Smooth muscle cell (in vitro differentiated cells): ENCODE data around the gene PSME4. TPM values are rescaled to one million over a fixed set of nuclear protein-coding genes. Genes with fewer than 3 reads are reported as not detected.

Experiments
- DNase-seq: peaks from one replicate; lab custom pipeline; 2025; ENCODE audit not compliant: unreplicated experiment; lab: John Stamatoyannopoulos, UW
- H2AFZ ChIP-seq: fragments of 200-600 bp; sonication (generic); 2 replicates; pipeline ENCODE4 v1.6.0; 2016; ENCODE audit warnings: antibody characterized with exemption, low read depth, mild to moderate bottlenecking
- H3F3A ChIP-seq: fragments of 200-600 bp; sonication (generic); 2 replicates; pipeline ENCODE4 v1.6.0; 2017; ENCODE audit warnings: antibody characterized with exemption, low read depth
- H3K27ac ChIP-seq: fragments of 200-600 bp; sonication (generic); 2 replicates; pipeline ENCODE4 v1.5.1; 2016; ENCODE audit warnings: low read depth, mild to moderate bottlenecking
- H3K27me3 ChIP-seq: fragments of 200-600 bp; sonication (generic); 2 replicates; pipeline ENCODE4 v1.6.1; 2016; ENCODE audit warnings: low read depth, mild to moderate bottlenecking
- H3K36me3 ChIP-seq: fragments of 200-600 bp; sonication (generic); 2 replicates; pipeline ENCODE4 v1.5.1; 2016; ENCODE audit warnings: low read depth
- H3K4me1 ChIP-seq: fragments of 200-600 bp; sonication (generic); 2 replicates; pipeline ENCODE4 v1.5.1; 2016; ENCODE audit warnings: low read depth
- H3K4me2 ChIP-seq: fragments of 200-600 bp; sonication (generic); 2 replicates; pipeline ENCODE4 v1.6.0; 2016; ENCODE audit warnings: mild to moderate bottlenecking
- H3K4me3 ChIP-seq: fragments of 200-600 bp; sonication (generic); 2 replicates; pipeline ENCODE4 v1.5.1; 2016; ENCODE audit warnings: mild to moderate bottlenecking
- H3K79me2 ChIP-seq: fragments of 200-600 bp; sonication (generic); 2 replicates; pipeline ENCODE4 v1.6.0; 2016; ENCODE audit warnings: low read depth, mild to moderate bottlenecking
- H3K9ac ChIP-seq: fragments of 200-600 bp; sonication (generic); 2 replicates; pipeline ENCODE4 v1.6.0; 2016; ENCODE audit warnings: low read depth
- H3K9me3 ChIP-seq: fragments of 200-600 bp; sonication (generic); replicated peaks from 2 replicates; pipeline ENCODE4 v1.5.1; 2016; ENCODE audit warnings: low read depth
- H4K20me1 ChIP-seq: fragments of 200-600 bp; sonication (generic); 2 replicates; pipeline ENCODE4 v1.6.0; 2016; ENCODE audit warnings: low read depth
- WGBS: methylation state at CpG from one replicate; pipeline ENCODE4 v1.1.7; 2016; ENCODE audit warnings: low lambda C conversion rate; 5-methylcytosine and 5-hydroxymethylcytosine counted together
- polyA plus RNA-seq: library from polyadenylated mRNA; unstranded; fragments of >200 nt; fragmentation: Nextera tagmentation; extraction: Ambion mirVana; gene quantifications from 2 replicates; pipeline ENCODE4 v1.2.1, GENCODE V29; 2016
- total RNA-seq: library from RNA; depleted of rRNA; stranded (reverse); fragments of >200 nt; gene quantifications from 2 replicates; pipeline ENCODE4 v1.2.3, GENCODE V29; 2014
- TF ChIP-seq, protein P1 (sequence below): fragments of 200-600 bp; sonication (generic); IDR thresholded peaks from 2 replicates; pipeline ENCODE4 v1.5.1; 2017; ENCODE audit warnings: borderline replicate concordance, mild to moderate bottlenecking, antibody characterized with exemption; ENCODE audit not compliant: insufficient read depth, poor library complexity, severe bottlenecking

The PSME4 gene
- total and polyA plus RNA-seq, 2 experiments from 2014 or later: 11.3 to 65.2 TPM

DNA sequence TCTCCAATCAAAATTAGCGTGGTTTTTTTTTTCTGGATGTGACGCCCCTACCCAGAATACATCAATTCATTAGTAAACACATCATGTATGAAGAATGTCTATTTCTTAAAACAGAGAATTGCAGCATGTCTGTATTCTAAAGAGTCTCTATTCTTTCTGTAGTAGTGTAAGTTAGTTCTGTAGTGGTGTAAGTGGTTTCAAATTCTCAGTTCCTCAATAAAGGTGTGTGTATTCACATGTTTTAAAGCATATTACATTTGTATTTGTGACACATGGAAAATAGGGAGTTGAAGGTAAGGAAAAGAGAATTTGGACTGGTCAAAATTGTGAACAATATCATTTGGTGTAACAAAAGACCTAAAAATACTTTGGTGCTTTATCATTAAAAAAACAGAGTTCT lies 103.0 kb downstream of the PSME4 start:
- Histone ChIP-seq H4K20me1 (no peaks in the 10 kb centered on the region), H3K79me2 (no peaks in the 10 kb centered on the region), H3K4me3 (no peak overlapping the region), H3K9ac (no peak overlapping the region), H3F3A (no peaks in the 10 kb centered on the region), H3K9me3 (no peaks in the 10 kb centered on the region), H3K4me1 (no peaks in the 10 kb centered on the region), H3K27ac (no peak overlapping the region), H3K36me3 (peaks cover 24% of the 10 kb centered on the region), H3K27me3 (no peaks in the 10 kb centered on the region), H2AFZ (no peak overlapping the region), H3K4me2 (no peak overlapping the region)
- 98% methylated on average over 2 of the region's 2 CpGs for WGBS
- TF ChIP-seq, protein P1, sequence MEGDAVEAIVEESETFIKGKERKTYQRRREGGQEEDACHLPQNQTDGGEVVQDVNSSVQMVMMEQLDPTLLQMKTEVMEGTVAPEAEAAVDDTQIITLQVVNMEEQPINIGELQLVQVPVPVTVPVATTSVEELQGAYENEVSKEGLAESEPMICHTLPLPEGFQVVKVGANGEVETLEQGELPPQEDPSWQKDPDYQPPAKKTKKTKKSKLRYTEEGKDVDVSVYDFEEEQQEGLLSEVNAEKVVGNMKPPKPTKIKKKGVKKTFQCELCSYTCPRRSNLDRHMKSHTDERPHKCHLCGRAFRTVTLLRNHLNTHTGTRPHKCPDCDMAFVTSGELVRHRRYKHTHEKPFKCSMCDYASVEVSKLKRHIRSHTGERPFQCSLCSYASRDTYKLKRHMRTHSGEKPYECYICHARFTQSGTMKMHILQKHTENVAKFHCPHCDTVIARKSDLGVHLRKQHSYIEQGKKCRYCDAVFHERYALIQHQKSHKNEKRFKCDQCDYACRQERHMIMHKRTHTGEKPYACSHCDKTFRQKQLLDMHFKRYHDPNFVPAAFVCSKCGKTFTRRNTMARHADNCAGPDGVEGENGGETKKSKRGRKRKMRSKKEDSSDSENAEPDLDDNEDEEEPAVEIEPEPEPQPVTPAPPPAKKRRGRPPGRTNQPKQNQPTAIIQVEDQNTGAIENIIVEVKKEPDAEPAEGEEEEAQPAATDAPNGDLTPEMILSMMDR: no peak
- DNase-seq: no peak

DNA sequence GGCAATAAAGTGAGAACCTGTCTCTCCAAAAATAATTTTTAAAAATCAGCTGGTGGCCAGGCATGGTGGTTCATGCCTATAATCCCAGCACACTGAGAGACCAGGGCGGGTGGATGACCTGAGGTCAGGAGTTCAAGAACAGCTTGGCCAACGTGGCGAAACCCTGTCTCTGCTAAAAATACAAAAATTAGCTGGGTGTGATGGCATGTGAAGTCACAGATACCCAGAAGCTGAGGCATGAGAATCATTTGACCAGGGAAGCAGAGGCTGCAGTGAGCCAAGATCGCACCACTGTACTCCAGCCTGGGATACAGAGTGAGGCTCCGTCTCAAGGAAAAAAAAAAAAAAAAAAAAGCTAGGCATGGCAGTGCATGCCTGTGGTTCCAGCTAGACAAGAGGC lies 103.6 kb downstream of the PSME4 start:
- H3K9me3 ChIP-seq: no peaks in the 10 kb centered on the region
- H2AFZ ChIP-seq: no peak overlapping the region
- peaks cover 23% of the 10 kb centered on the region for H3K36me3 ChIP-seq
- H3K27ac ChIP-seq: no peak overlapping the region
- no peaks in the 10 kb centered on the region for H4K20me1 ChIP-seq
- H3F3A ChIP-seq: no peaks in the 10 kb centered on the region
- no peak overlapping the region for H3K4me3 ChIP-seq
- no peaks in the 10 kb centered on the region for H3K27me3 ChIP-seq
- TF ChIP-seq, protein P1: no peak
- no peaks in the 10 kb centered on the region for H3K79me2 ChIP-seq
- no peak for DNase-seq
- H3K9ac ChIP-seq: no peak overlapping the region
- 96% methylated on average over 5 of the region's 5 CpGs for WGBS
- no peak overlapping the region for H3K4me2 ChIP-seq
- no peaks in the 10 kb centered on the region for H3K4me1 ChIP-seq

DNA sequence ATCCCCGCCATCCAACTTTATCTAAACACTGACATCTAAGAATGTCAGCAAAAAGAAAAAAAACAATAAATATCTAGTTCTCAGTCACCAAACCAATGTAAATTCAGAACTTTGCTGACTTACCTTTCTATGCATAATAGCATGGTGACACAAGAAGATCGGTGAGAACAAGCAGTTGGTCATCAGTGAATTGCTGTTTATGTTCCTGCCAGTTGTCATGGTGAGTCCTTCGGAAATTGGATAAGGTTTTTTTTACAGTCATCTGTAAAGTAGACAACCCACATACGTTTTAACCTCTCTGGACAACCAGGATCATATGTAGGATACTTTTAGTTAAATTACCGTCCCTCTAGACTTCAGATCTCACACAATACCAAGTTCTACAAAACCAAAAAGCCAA lies 104.8 kb downstream of the PSME4 start:
- Histone ChIP-seq H3K9me3 (no peaks in the 10 kb centered on the region), H3K4me2 (no peak overlapping the region)
- 93% methylated on average over 5 of the region's 5 CpGs for WGBS

DNA sequence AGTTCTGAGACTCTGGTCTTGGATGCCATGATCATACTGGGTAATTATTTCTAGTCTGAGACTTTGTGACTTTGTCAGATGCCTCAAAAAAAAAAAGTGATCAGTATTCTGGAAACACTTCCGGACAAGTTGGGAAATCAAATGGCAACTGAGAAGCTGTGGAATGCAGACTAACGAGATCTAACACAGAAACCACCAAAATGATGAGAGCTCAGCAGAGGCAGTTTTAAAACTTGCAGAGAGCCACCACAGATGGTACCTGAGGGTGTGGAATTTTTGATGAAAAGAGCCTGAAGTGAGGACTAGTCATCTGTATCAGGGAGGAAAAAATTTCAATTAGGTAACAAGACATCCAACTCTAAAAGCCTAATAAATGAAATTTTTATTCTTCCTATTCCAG lies 105.5 kb downstream of the PSME4 start:
- 72% methylated on average over 2 of the region's 2 CpGs for WGBS
- TF ChIP-seq, protein P1: no peak
- Histone ChIP-seq H3F3A (no peaks in the 10 kb centered on the region), H3K9ac (no peak overlapping the region), H3K4me1 (no peaks in the 10 kb centered on the region), H3K4me3 (no peak overlapping the region), H3K36me3 (peaks cover 21% of the 10 kb centered on the region), H3K9me3 (no peaks in the 10 kb centered on the region), H3K27me3 (no peaks in the 10 kb centered on the region), H2AFZ (no peak overlapping the region), H3K27ac (peak overlapping the region; percentile 5), H4K20me1 (no peaks in the 10 kb centered on the region), H3K79me2 (no peaks in the 10 kb centered on the region), H3K4me2 (no peak overlapping the region)
- DNase-seq: no peak

More for the DNA sequence above, 104.8 kb downstream of the PSME4 start:
- peak overlapping the region; percentile 5 for H3K27ac ChIP-seq
- TF ChIP-seq, protein P1: no peak
- no peaks in the 10 kb centered on the region for H4K20me1 ChIP-seq
- H3F3A ChIP-seq: no peaks in the 10 kb centered on the region
- H3K9ac ChIP-seq: no peak overlapping the region
- no peaks in the 10 kb centered on the region for H3K27me3 ChIP-seq
- no peaks in the 10 kb centered on the region for H3K4me1 ChIP-seq
- no peak for DNase-seq
- H3K36me3 ChIP-seq: peaks cover 21% of the 10 kb centered on the region
- no peaks in the 10 kb centered on the region for H3K79me2 ChIP-seq
- no peak overlapping the region for H2AFZ ChIP-seq
- H3K4me3 ChIP-seq: no peak overlapping the region
